Natural killer cell (primary cell): ENCODE measurements around the gene SPNS2. TPM values are rescaled to one million over a fixed set of nuclear protein-coding genes. Genes with fewer than 3 reads are reported as not detected.

Source experiments
- ATAC-seq, 3 donors: fragments of 150-1000 bp in 2 of 3; fragments of 200-7000 bp in 1 of 3; cut with Tn5 transposase; 1 replicate in 1 of 3; 2 replicates in 2 of 3; pipeline ENCODE4 v1.10.0; 2021; ENCODE audit warnings: mild to moderate bottlenecking in 2 of 3, moderate library complexity in 2 of 3
- DNase-seq, 2 donors: peaks; one replicate each; pipeline versions ENCODE4 v3.0.0 to v3.0.0-alpha.2; 2013 to 2021; ENCODE audit warnings: mixed read lengths in 1 of 2
- H3K27ac ChIP-seq: one replicate; pipeline ENCODE4 v1.5.1; 2013; ENCODE audit warnings: mild to moderate bottlenecking, low read length
- H3K27me3 ChIP-seq: one replicate; pipeline ENCODE4 v1.6.1; 2013; ENCODE audit warnings: low read length; ENCODE audit not compliant: control insufficient read depth, insufficient read depth
- H3K36me3 ChIP-seq: one replicate; pipeline ENCODE4 v1.6.1; 2013; ENCODE audit warnings: low read length; ENCODE audit not compliant: control insufficient read depth, insufficient read depth
- H3K4me1 ChIP-seq: one replicate; pipeline ENCODE4 v1.6.1; 2013; ENCODE audit warnings: low read length; ENCODE audit not compliant: control insufficient read depth, insufficient read depth
- H3K4me3 ChIP-seq: one replicate; pipeline ENCODE4 v1.5.1; 2013; ENCODE audit warnings: low read length
- H3K9me3 ChIP-seq: one replicate; pipeline ENCODE4 v1.6.1; 2013; ENCODE audit warnings: low read length; ENCODE audit not compliant: control insufficient read depth, insufficient read depth
- H3K27ac Mint-ChIP-seq, 2 donors: one replicate each; pipeline ENCODE4 v1.8.0; 2022; ENCODE audit warnings: mild to moderate bottlenecking in 2 of 2, mixed read lengths in 2 of 2, moderate library complexity in 1 of 2
- H3K27me3 Mint-ChIP-seq, 2 donors: one replicate each; pipeline ENCODE4 v1.8.0; 2022; ENCODE audit warnings: low read depth in 2 of 2, mixed read lengths in 2 of 2
- H3K36me3 Mint-ChIP-seq: one replicate; pipeline ENCODE4 v1.8.0; 2022; ENCODE audit warnings: mixed read lengths
- H3K4me1 Mint-ChIP-seq, 2 donors: one replicate each; pipeline ENCODE4 v1.8.0; 2022; ENCODE audit warnings: mixed read lengths in 2 of 2
- H3K4me3 Mint-ChIP-seq: one replicate; pipeline ENCODE4 v1.8.0; 2022; ENCODE audit warnings: mild to moderate bottlenecking, moderate library complexity, mixed read lengths
- H3K9me3 Mint-ChIP-seq, 2 donors: one replicate each; pipeline ENCODE4 v1.8.0; 2022; ENCODE audit warnings: mixed read lengths in 2 of 2
- CTCF ChIP-seq: fragments of 200-600 bp; IDR thresholded peaks from one replicate; pipeline ENCODE4 v1.8.0; 2022; ENCODE audit warnings: antibody characterized with exemption
- WGBS: methylation state at CpG from one replicate; pipeline ENCODE4 v1.1.7; 2013; ENCODE audit warnings: missing lambda C conversion rate; ENCODE audit not compliant: insufficient coverage; 5-methylcytosine and 5-hydroxymethylcytosine counted together
- intact Hi-C: fragments of 100-400 bp; cut with micrococcal nuclease; formaldehyde crosslinking; loops from one replicate; pipeline ENCODE4 v1.14.2; 2022
- total RNA-seq, 4 donors: library from RNA; stranded (reverse); fragments of 120-200 nt in 1 of 4; gene quantifications; one replicate each; pipeline versions ENCODE4 v1.2.3 to v1.2.4, GENCODE V29; 2013 to 2022

Gene SPNS2
- total RNA-seq = under 1 TPM; 0.28 to 0.93 (median 0.43) TPM
- total RNA-seq (2013) = 0.43 TPM

- intact Hi-C loops = no loop called here
- Histone ChIP-seq H3K9me3 (no peaks in the 10 kb centered on the region), H3K27me3 (peaks cover 30% of the 10 kb centered on the region), H3K4me1 (peaks cover 30% of the 10 kb centered on the region), H3K4me3 (peak within 1 kb of the TSS; percentile 7), H3K36me3 (no peaks in the 10 kb centered on the region), H3K27ac (no peak within 1 kb of the TSS)
- peaks cover 23 to 30% of the 10 kb centered on the region in 2 donors for H3K27me3 Mint-ChIP-seq
- no peak for TF ChIP-seq CTCF
- under 1% methylated on average over 116 of the region's 117 CpGs for WGBS
- H3K4me1 Mint-ChIP-seq = peaks cover 15% of the 10 kb centered on the region in 2 donors
- peak within 1 kb of the TSS; percentile 83 for H3K4me3 Mint-ChIP-seq
- DNase-seq (peak; percentile 45 to 82), ATAC-seq (peak; percentile 80 to 91 (median 86))
- no peaks in the 10 kb centered on the region for H3K9me3 Mint-ChIP-seq
- no peaks in the 10 kb centered on the region for H3K36me3 Mint-ChIP-seq
- peak within 1 kb of the TSS in 1 of 2 donors; percentile 23 for H3K27ac Mint-ChIP-seq
Observed at GRCh38 chr17:4498461-4499397, at the start of gene SPNS2. SPNS2 (plus strand) TSS chr17:4498881; CDS start chr17:4499048, 167 bp downstream.

- Histone ChIP-seq H3K9me3 (no peaks in the 10 kb centered on the region), H3K4me1 (peaks cover 4% of the 10 kb centered on the region), H3K36me3 (no peaks in the 10 kb centered on the region), H3K27ac (no peak overlapping the region), H3K27me3 (no peaks in the 10 kb centered on the region), H3K4me3 (no peak overlapping the region)
- Mint-ChIP-seq H3K27me3 (peaks cover 45 to 55% of the 10 kb centered on the region in 2 donors), H3K4me3 (no peak overlapping the region), H3K36me3 (no peaks in the 10 kb centered on the region), H3K9me3 (no peaks in the 10 kb centered on the region), H3K27ac (no peak overlapping the region), H3K4me1 (peaks cover 4 to 8% of the 10 kb centered on the region in 2 donors)
- intact Hi-C loops = no loop called here
- no peak for TF ChIP-seq CTCF
- ATAC-seq (no peak), DNase-seq (no peak)
- 71% methylated on average over 11 of the region's 11 CpGs for WGBS
Observed at GRCh38 chr17:4449736-4450135, 48.9 kb upstream of the SPNS2 start.

GRCh38 chr17:4450710-4451316, 47.9 kb upstream of the SPNS2 start:
- Histone ChIP-seq H3K36me3 (no peaks in the 10 kb centered on the region), H3K4me1 (no peaks in the 10 kb centered on the region), H3K9me3 (no peaks in the 10 kb centered on the region), H3K27ac (no peak overlapping the region), H3K4me3 (no peak overlapping the region), H3K27me3 (no peaks in the 10 kb centered on the region)
- no peak for ATAC-seq
- no peak for DNase-seq
- Mint-ChIP-seq H3K4me1 (peaks cover 0 to 3% of the 10 kb centered on the region in 2 donors), H3K27ac (no peak overlapping the region), H3K4me3 (no peak overlapping the region), H3K9me3 (no peaks in the 10 kb centered on the region), H3K36me3 (no peaks in the 10 kb centered on the region), H3K27me3 (peaks cover 38 to 46% of the 10 kb centered on the region in 2 donors)
- intact Hi-C loops = no loop called here
- no peak for TF ChIP-seq CTCF
- WGBS = 94% methylated on average over 13 of the region's 14 CpGs
